GDM1 (cell line): ENCODE measurements around the gene CYP17A1.

Experiments used
- DNase-seq: peaks from one replicate; lab custom pipeline; 2025; lab: John Stamatoyannopoulos, UW

CYP17A1 gene

GRCh38 chr10:102804382-102805055 is 32.7 kb downstream of the CYP17A1 start:
- DNase-seq, result no peak

GRCh38 chr10:102802920-102803534 is 34.2 kb downstream of the CYP17A1 start:
- no peak for DNase-seq

DNA sequence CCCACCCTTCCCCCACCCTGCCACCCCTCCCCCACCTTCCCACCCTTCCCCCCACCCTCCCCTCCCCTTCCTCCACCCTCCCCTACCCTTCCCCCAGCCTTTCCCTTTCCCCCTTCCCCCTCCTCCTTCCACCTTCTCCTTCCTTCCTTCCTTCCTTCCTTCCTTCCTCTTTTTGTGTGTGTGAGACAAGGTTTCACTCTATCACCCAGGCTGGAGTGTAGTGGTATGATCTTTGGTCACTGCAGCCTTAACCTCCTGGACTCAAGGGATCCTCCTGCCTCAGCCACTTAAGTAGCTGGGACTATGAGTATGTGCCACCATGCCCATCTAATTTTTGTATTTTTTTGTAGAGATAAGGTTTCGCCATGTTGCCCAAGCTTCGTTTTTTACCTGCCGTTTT is 35.2 kb downstream of the CYP17A1 start:
- DNase-seq, result no peak

GRCh38 chr10:102801496-102801895 is 35.7 kb downstream of the CYP17A1 start:
- no peak for DNase-seq

- DNase-seq, result no peak
These were observed 36.4 kb downstream of the CYP17A1 start for GRCh38 chr10:102800611-102801335.

GRCh38 chr10:102799691-102800471 is 37.3 kb downstream of the CYP17A1 start:
- no peak for DNase-seq

GRCh38 chr10:102796407-102797176 is 40.6 kb downstream of the CYP17A1 start:
- DNase-seq, result no peak

DNA sequence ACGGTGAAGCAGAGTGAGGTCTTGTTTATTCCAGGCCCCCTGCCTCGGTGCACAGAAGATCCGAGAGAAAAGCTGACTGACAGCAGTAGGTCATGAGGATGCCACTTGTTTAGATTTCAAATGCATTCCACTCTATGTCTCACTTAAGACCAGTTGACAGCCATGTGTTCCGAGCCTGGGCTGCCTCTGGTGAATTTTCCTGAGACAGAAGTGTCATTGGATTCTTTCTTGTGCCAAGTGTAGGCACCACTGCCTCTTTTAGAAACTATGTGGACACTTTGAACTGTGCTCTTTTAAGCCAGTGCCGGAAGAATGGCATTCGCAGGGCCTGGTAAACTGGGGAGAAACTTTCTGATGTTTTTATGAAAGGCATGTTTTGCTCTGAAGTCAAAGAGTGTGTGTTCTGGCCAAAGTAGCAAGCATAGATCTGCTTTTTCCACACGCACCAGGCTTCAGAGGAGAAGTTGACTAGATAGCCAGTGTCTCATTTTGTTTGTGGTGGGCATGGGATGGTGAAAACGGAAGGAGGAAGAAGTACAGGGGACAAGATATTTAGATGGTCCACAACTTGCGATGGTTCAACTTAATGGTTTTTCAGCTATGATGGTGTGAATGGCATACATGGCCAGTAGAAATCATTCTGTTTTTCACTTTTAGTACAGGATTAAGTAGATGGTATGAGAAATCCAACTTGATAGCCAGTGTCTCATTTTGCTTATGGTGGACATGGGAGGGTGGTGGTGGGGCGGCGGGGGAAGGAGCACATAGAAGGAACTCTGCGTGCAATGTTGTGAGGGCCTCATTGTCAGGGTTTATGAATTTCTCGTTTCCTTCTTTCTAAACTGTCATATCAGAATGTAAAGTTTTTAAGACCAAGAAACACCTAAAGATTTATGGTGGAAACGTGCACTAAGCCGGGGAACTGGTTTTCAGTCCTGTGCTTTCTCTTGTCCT is 41.5 kb downstream of the CYP17A1 start:
- no peak for DNase-seq

DNA sequence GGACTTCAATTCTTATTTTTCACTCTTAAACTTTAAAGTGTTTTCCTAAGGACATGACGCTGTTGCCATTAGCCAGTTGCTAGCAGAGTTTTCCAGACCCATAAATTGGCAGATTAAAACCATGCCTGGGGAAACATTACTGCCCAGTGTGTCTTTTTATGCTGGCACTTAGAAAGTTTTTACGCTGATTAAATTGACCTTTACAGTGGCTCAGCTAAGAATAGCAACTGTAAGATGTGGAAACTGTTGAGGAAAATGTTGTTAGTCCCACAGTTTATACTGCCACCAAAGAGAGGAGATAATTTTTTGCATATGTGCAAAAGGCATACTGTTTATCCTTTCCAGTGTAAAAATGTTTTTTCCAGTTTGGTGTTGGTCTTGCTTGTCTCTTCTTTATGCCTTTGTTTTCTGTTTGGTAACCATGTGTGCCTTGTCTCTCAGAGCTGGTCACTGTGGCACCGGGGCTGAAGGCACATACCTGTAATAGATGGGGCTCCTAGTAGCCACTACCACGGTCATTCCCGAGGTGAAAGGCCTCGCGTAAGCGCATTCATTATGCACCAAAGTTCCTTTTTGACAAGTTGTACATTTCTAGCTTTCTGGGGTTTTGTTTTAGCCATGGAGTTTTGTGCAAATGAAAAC is 45.3 kb downstream of the CYP17A1 start:
- no peak for DNase-seq

DNA sequence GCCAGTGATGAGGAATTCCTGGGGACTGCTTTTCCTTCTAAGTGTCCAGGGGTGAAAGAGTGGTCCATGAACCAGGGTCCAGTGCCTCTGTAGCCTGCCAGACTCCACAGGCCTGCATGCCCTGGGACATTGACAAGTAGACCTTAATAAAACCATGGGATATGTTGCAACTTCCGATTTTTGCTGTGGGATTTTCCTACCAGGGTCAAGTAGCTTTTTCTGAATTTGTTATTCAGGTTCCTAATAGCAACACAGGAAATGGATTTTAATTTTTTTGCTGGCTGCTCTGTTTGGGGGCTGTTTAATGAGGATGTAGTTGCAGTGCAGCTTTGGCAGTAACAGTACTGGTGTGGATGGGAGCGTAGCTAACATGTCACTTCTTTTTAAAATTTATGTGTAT is 51.4 kb downstream of the CYP17A1 start:
- no peak for DNase-seq

GRCh38 chr10:102783568-102783967 is 53.6 kb downstream of the CYP17A1 start:
- no peak for DNase-seq

GRCh38 chr10:102782673-102783551 is 54.3 kb downstream of the CYP17A1 start:
- no peak for DNase-seq

- no peak for DNase-seq
These were observed 55.2 kb downstream of the CYP17A1 start for GRCh38 chr10:102781921-102782557.

- no peak for DNase-seq
These were observed 55.9 kb downstream of the CYP17A1 start for GRCh38 chr10:102781090-102781920.
